Effector memory CD4-positive, alpha-beta T cell (primary cell): ENCODE measurements around the gene FANCC.
"Not testable (repeated sequence)": the region's sequence is repeated elsewhere in the genome, so short reads cannot be mapped to it uniquely, and the experiment has no call there.

ENCODE experiments used
- DNase-seq, 3 donors: peaks; one replicate each; pipeline ENCODE4 v3.0.0-alpha.2; 2020
- H3K27ac ChIP-seq: 2 replicates; pipeline ENCODE4 v1.7.0; 2013; ENCODE audit warnings: mild to moderate bottlenecking, low read length, moderate library complexity; ENCODE audit not compliant: insufficient read depth, poor library complexity, severe bottlenecking
- H3K27me3 ChIP-seq: replicated peaks from 2 replicates; pipeline ENCODE4 v1.7.0; 2013; ENCODE audit warnings: mild to moderate bottlenecking, low read length; ENCODE audit not compliant: insufficient read depth, control insufficient read depth, poor library complexity, severe bottlenecking
- H3K36me3 ChIP-seq: 2 replicates; pipeline ENCODE4 v1.7.0; 2013; ENCODE audit warnings: mild to moderate bottlenecking, low read length, moderate library complexity; ENCODE audit not compliant: control insufficient read depth, insufficient read depth
- H3K4me1 ChIP-seq: 2 replicates; pipeline ENCODE4 v1.7.0; 2013; ENCODE audit warnings: low read length, mild to moderate bottlenecking; ENCODE audit not compliant: control insufficient read depth, insufficient read depth, poor library complexity, severe bottlenecking
- H3K4me3 ChIP-seq: 2 replicates; pipeline ENCODE4 v1.7.0; 2013; ENCODE audit warnings: low read length, low read depth, mild to moderate bottlenecking; ENCODE audit not compliant: insufficient read depth, poor library complexity, severe bottlenecking
- H3K9me3 ChIP-seq: 2 replicates; pipeline ENCODE4 v1.7.0; 2013; ENCODE audit warnings: mild to moderate bottlenecking, low read length, moderate library complexity; ENCODE audit not compliant: control insufficient read depth

Gene FANCC

GRCh38 chr9:95311961-95312360 lies 5.5 kb downstream of the FANCC start:
- Histone ChIP-seq H3K36me3 (no peaks in the 10 kb centered on the region), H3K9me3 (no peaks in the 10 kb centered on the region), H3K27me3 (peaks cover 5% of the 10 kb centered on the region), H3K4me1 (no peaks in the 10 kb centered on the region), H3K4me3 (no peak overlapping the region), H3K27ac (no peak overlapping the region)
- DNase-seq: no peak

GRCh38 chr9:95307538-95307937 lies 10.0 kb downstream of the FANCC start:
- Histone ChIP-seq H3K27me3 (no peaks in the 10 kb centered on the region), H3K9me3 (no peaks in the 10 kb centered on the region), H3K4me3 (no peak overlapping the region), H3K36me3 (no peaks in the 10 kb centered on the region), H3K27ac (no peak overlapping the region), H3K4me1 (no peaks in the 10 kb centered on the region)
- DNase-seq: no peak

GRCh38 chr9:95306819-95307218 lies 10.7 kb downstream of the FANCC start:
- no peak for DNase-seq
- Histone ChIP-seq H3K4me1 (no peaks in the 10 kb centered on the region), H3K27ac (no peak overlapping the region), H3K27me3 (no peaks in the 10 kb centered on the region), H3K4me3 (no peak overlapping the region), H3K9me3 (no peaks in the 10 kb centered on the region), H3K36me3 (no peaks in the 10 kb centered on the region)

GRCh38 chr9:95305770-95306492 lies 11.6 kb downstream of the FANCC start:
- DNase-seq: no peak
- H3K4me3 ChIP-seq: no peak overlapping the region

GRCh38 chr9:95302479-95302878 lies 15.0 kb downstream of the FANCC start:
- no peak overlapping the region for H3K4me3 ChIP-seq
- no peaks in the 10 kb centered on the region for H3K27me3 ChIP-seq
- no peaks in the 10 kb centered on the region for H3K9me3 ChIP-seq
- DNase-seq: no peak
- no peaks in the 10 kb centered on the region for H3K4me1 ChIP-seq
- H3K36me3 ChIP-seq: no peaks in the 10 kb centered on the region
- no peak overlapping the region for H3K27ac ChIP-seq

More at GRCh38 chr9:95305770-95306492, 11.6 kb downstream of the FANCC start:
- no peak overlapping the region for H3K27ac ChIP-seq
- no peaks in the 10 kb centered on the region for H3K27me3 ChIP-seq
- no peaks in the 10 kb centered on the region for H3K9me3 ChIP-seq
- H3K36me3 ChIP-seq: no peaks in the 10 kb centered on the region
- H3K4me1 ChIP-seq: no peaks in the 10 kb centered on the region

GRCh38 chr9:95297760-95298159 lies 19.7 kb downstream of the FANCC start:
- Histone ChIP-seq H3K9me3 (no peaks in the 10 kb centered on the region), H3K4me3 (no peak overlapping the region), H3K4me1 (no peaks in the 10 kb centered on the region), H3K27me3 (no peaks in the 10 kb centered on the region), H3K36me3 (no peaks in the 10 kb centered on the region), H3K27ac (no peak overlapping the region)
- DNase-seq: no peak

GRCh38 chr9:95297316-95297715 lies 20.2 kb downstream of the FANCC start:
- no peaks in the 10 kb centered on the region for H3K27me3 ChIP-seq
- no peak overlapping the region for H3K27ac ChIP-seq

GRCh38 chr9:95296761-95297160 lies 20.7 kb downstream of the FANCC start:
- Histone ChIP-seq H3K4me1 (no peaks in the 10 kb centered on the region), H3K9me3 (no peaks in the 10 kb centered on the region), H3K27ac (no peak overlapping the region), H3K4me3 (no peak overlapping the region), H3K27me3 (no peaks in the 10 kb centered on the region), H3K36me3 (no peaks in the 10 kb centered on the region)
- no peak for DNase-seq

More at GRCh38 chr9:95297316-95297715, 20.2 kb downstream of the FANCC start:
- Histone ChIP-seq H3K4me1 (no peaks in the 10 kb centered on the region), H3K9me3 (no peaks in the 10 kb centered on the region), H3K36me3 (no peaks in the 10 kb centered on the region), H3K4me3 (no peak overlapping the region)
- DNase-seq: no peak

GRCh38 chr9:95293296-95293695 lies 24.2 kb downstream of the FANCC start:
- H3K27me3 ChIP-seq, H3K27ac ChIP-seq, DNase-seq: not testable (repeated sequence)

GRCh38 chr9:95292226-95292625 lies 25.3 kb downstream of the FANCC start:
- H3K4me1 ChIP-seq: no peaks in the 10 kb centered on the region
- H3K36me3 ChIP-seq: no peaks in the 10 kb centered on the region
- H3K27me3 ChIP-seq: no peaks in the 10 kb centered on the region
- no peak for DNase-seq
- H3K4me3 ChIP-seq: no peak overlapping the region
- H3K9me3 ChIP-seq: no peaks in the 10 kb centered on the region
- no peak overlapping the region for H3K27ac ChIP-seq

More at GRCh38 chr9:95293296-95293695, 24.2 kb downstream of the FANCC start:
- not testable (repeated sequence) for H3K4me3 ChIP-seq, H3K4me1 ChIP-seq, H3K9me3 ChIP-seq, H3K36me3 ChIP-seq
